ENCODE data around the gene ZSWIM3.
"Not testable (repeated sequence)": the region's sequence is repeated elsewhere in the genome, so short reads cannot be mapped to it uniquely, and the experiment has no call there.

Gene ZSWIM3

GRCh38 chr20:45857114-45857881 lies at the start of gene ZSWIM3, which contains the start of gene ACOT8:
Gene ZSWIM3, plus strand, starts transcription at chr20:45857614. Its CDS starts 212 bp downstream, at chr20:45857826.
Gene ACOT8, minus strand, starts transcription at chr20:45857392. Its CDS starts 77 bp downstream, at chr20:45857315.
- peak; percentile 80 for DNase-seq (ENCODE audit: low read depth)

GRCh38 chr20:45810191-45810970 lies 47.0 kb upstream of the ZSWIM3 start:
- no peak for DNase-seq (ENCODE audit: low read depth)

GRCh38 chr20:45812157-45813005 lies 45.0 kb upstream of the ZSWIM3 start, which contains the start of gene UBE2C:
Gene UBE2C, plus strand, starts transcription at chr20:45812644. Its CDS starts 52 bp downstream, at chr20:45812696.
- DNase-seq (ENCODE audit: low read depth): peak; percentile 92

- DNase-seq (ENCODE audit: low read depth): no peak
Measured at GRCh38 chr20:45813006-45813340, 44.4 kb upstream of the ZSWIM3 start.

- DNase-seq (ENCODE audit: low read depth): no peak
Measured at GRCh38 chr20:45813489-45813888, 43.9 kb upstream of the ZSWIM3 start.

DNA sequence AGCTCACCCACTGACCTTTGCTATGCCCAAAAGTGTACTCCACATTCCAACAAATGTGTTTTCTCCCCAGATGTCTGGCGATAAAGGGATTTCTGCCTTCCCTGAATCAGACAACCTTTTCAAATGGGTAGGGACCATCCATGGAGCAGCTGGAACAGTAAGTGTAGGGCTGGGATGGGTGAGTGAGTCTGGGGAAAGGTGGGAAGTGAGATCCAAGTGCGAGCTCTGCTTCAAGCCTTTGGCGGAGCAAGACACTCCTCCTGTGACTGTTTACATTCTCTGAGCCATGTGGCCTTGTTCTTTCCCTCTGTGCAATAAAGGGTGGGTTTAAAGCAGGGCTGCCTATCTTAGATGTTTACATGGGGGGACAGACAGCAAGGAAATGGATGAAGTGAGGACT lies 43.1 kb upstream of the ZSWIM3 start:
- no peak for DNase-seq (ENCODE audit: low read depth)

GRCh38 chr20:45816951-45817350 lies 40.5 kb upstream of the ZSWIM3 start:
- DNase-seq (ENCODE audit: low read depth): no peak

GRCh38 chr20:45817376-45818194 lies 39.8 kb upstream of the ZSWIM3 start:
- no peak for DNase-seq (ENCODE audit: low read depth)

DNA sequence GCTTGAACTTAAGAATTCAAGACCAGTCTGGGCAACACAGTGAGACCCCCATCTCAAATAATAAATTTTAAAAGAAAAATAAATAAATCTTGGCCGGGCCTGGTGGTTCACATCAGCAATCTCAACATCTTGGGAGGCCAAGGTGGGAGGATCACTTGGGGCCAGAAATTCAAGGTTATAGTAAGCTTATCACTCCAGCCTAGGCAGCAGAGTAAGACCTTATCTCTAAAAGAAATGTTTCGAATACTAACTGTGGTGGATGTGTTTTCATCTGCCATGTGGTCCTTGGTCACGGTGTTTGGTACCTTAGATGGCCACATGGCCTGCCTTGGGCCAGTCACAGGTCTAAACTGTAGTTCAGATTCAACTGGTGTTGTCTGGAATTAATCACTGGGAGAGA lies 39.2 kb upstream of the ZSWIM3 start:
- DNase-seq (ENCODE audit: low read depth): no peak

GRCh38 chr20:45819466-45819865 lies 37.9 kb upstream of the ZSWIM3 start:
- DNase-seq (ENCODE audit: low read depth): no peak

DNA sequence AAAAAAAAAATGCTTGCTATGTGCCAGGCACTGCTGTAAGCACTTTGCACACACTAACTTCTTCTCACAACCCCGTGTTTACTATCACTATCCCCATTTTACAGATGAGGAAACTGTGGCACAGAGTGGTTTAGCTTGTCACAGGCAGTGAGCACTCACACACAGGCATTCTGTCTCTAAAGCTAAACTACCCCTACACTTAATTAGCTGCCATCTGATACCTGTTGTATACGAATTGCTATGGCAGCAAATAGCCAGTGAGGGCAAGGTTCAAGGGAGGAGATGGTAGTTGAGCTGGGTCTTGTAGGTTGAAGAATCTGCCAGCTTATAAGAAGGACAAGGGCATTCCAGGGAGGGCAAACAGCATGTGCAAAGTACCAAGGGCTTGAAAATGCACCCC lies 35.5 kb upstream of the ZSWIM3 start:
- DNase-seq (ENCODE audit: low read depth): no peak

DNA sequence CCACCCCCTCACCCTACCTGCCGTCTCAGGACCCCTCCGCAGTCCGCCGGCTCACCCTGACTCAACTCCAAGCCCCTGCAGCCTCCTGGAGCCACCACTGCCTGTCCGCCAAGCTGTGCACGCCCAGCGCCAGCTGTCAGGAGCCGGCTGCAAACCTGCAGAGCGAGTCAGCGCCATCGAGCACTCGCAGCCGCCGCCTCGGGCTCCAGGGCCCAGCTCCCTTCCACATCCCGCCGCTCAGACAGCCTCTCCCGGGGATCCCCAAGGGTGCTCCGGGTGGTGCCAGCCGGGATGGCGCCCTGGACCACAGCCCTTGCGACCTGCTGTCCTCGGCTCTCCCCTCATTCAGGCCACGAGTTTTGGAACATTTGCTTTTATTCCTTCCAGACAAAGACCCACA lies 34.6 kb upstream of the ZSWIM3 start:
- no peak for DNase-seq (ENCODE audit: low read depth)

DNA sequence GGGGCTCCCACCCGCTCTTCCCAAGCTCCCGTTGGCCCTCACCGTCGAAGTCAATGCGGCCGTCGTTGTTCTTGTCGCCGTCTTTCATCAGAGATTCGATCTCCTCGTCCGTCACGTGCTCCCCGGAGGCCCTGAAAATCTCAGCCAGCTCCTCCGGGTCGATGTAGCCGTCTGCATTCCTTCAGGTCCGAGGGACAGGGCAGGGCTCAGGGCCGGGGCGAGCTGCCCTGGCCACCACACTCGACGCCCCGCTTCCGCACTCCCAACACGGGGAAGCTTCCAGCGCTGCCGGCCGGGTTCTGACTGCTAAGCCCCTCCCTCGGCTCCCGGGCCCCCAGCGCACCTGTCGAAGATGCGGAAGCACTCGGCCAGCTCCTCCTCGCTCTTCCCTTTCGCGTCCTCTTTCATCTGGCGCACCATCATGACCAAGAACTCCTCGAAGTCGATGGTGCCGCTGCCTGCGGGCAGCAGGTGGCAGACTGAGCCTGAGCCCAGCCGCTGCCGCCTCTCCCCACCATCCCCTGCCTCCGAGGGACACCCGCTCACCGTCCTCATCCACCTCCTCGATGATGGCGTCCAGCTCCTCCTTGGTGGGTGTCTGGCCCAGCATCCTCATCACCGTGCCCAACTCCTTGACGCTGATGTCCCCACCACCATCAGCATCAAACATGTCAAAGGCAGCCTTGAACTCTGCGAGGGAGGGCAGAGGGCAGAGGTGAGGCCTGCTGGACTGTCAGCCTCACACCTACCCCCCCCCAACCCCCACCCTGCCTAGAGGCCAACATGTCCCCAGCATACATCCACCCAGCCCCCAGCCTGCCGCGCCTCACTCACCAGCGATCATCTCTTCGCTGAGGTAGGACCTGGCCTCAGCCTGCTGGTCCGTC lies 33.2 kb upstream of the ZSWIM3 start:
- DNase-seq (ENCODE audit: low read depth): peak; percentile 51

GRCh38 chr20:45826381-45827019 lies 30.9 kb upstream of the ZSWIM3 start:
- no peak for DNase-seq (ENCODE audit: low read depth)

GRCh38 chr20:45827030-45827652 lies 30.3 kb upstream of the ZSWIM3 start, which contains the start of gene TNNC2:
Gene TNNC2, minus strand, starts transcription at chr20:45827312. Its CDS starts 64 bp downstream, at chr20:45827248.
- no peak for DNase-seq (ENCODE audit: low read depth)

- no peak for DNase-seq (ENCODE audit: low read depth)
Measured at GRCh38 chr20:45827712-45828111, 29.7 kb upstream of the ZSWIM3 start.

GRCh38 chr20:45828589-45828988 lies 28.8 kb upstream of the ZSWIM3 start:
- no peak for DNase-seq (ENCODE audit: low read depth)

- not testable (repeated sequence) for DNase-seq (ENCODE audit: low read depth)
Measured at GRCh38 chr20:45829673-45830106, 27.7 kb upstream of the ZSWIM3 start.

DNA sequence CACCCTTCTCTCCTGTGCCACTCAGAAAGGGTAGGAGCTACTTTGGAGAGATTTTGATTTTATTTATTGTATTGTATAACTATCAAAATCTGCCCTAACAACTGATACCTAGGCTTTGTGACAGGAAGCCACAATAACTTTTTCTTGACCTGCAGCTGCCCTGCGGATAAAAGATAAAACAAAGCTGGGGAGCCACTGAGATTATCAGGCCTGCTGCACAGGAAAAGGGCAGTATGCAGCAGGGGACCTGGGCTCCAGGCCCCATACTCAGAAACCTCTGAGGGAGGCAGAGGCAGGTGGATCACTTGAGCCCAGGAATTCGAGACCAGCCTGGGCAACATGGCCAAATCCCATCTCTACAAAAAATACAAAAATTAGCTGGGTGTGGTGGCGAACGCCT lies 24.8 kb upstream of the ZSWIM3 start:
- DNase-seq (ENCODE audit: low read depth): no peak
